Inflammatory macrophage treated with lipopolysaccharide for 4 hours (primary cell): ENCODE measurements around the gene ARL13B.
A peak's percentile ranks its signal among the peaks of the same experiment; 100 is the strongest.
"Not testable (repeated sequence)": the region's sequence is repeated elsewhere in the genome, so short reads cannot be mapped to it uniquely, and the experiment has no call there.

Experiments
- DNase-seq: peaks from one replicate; pipeline ENCODE4 v3.0.0-alpha.2; 2020

The ARL13B gene

GRCh38 chr3:94001827-94002495 lies 22.0 kb downstream of the ARL13B start:
- no peak for DNase-seq

- peak; percentile 77 for DNase-seq
Measured at GRCh38 chr3:94004301-94004910, 24.5 kb downstream of the ARL13B start.

- DNase-seq, result no peak
Measured at GRCh38 chr3:94008253-94008652, 28.3 kb downstream of the ARL13B start.

- no peak for DNase-seq
Measured at GRCh38 chr3:94009608-94010007, 29.7 kb downstream of the ARL13B start.

- peak; percentile 88 for DNase-seq
Measured at GRCh38 chr3:94011233-94011711, 31.3 kb downstream of the ARL13B start.

GRCh38 chr3:94012185-94012584 lies 32.2 kb downstream of the ARL13B start:
- DNase-seq, result no peak

GRCh38 chr3:94015025-94015424 lies 35.1 kb downstream of the ARL13B start:
- DNase-seq, result no peak

GRCh38 chr3:94019659-94020058 lies 39.7 kb downstream of the ARL13B start:
- no peak for DNase-seq

GRCh38 chr3:94020293-94020692 lies 40.3 kb downstream of the ARL13B start:
- DNase-seq, result no peak

- DNase-seq, result no peak
Measured at GRCh38 chr3:94024385-94024784, 44.4 kb downstream of the ARL13B start.

- no peak for DNase-seq
Measured at GRCh38 chr3:94026623-94027022, 46.7 kb downstream of the ARL13B start.

GRCh38 chr3:94028093-94028837 lies 48.3 kb downstream of the ARL13B start, which contains the start of gene STX19:
Gene STX19, minus strand, starts transcription at chr3:94028597. Its CDS starts 13,328 bp downstream, at chr3:94015269.
- DNase-seq, result no peak

- DNase-seq, result peak; percentile 27
Measured at GRCh38 chr3:94036909-94037507, 57.1 kb downstream of the ARL13B start.

GRCh38 chr3:94043285-94043684 lies 63.3 kb downstream of the ARL13B start:
- no peak for DNase-seq

GRCh38 chr3:94044100-94044936 lies 64.4 kb downstream of the ARL13B start:
- DNase-seq, result not testable (repeated sequence)

GRCh38 chr3:94046533-94046932 lies 66.6 kb downstream of the ARL13B start:
- DNase-seq, result no peak

- no peak for DNase-seq
Measured at GRCh38 chr3:94049267-94049666, 69.3 kb downstream of the ARL13B start.

GRCh38 chr3:94050546-94050945 lies 70.6 kb downstream of the ARL13B start:
- no peak for DNase-seq

GRCh38 chr3:94061297-94061696 lies 81.3 kb downstream of the ARL13B start:
- no peak for DNase-seq

GRCh38 chr3:94062513-94063404 lies 82.8 kb downstream of the ARL13B start, which contains the start of the genes DHFR2 and NSUN3:
Gene DHFR2, minus strand, starts transcription at chr3:94062916. Its CDS starts 1,405 bp downstream, at chr3:94061511.
Gene NSUN3, plus strand, starts transcription at chr3:94063061. Its CDS starts 66 bp downstream, at chr3:94063127.
- peak; percentile 98 for DNase-seq

GRCh38 chr3:94063496-94064119 lies 83.7 kb downstream of the ARL13B start:
- peak; percentile 10 for DNase-seq
